ENCODE results near the gene AUH.

GRCh38 chr9:91191411-91192380 is 170.0 kb downstream of the AUH start:
- TF ChIP-seq, protein P1, sequence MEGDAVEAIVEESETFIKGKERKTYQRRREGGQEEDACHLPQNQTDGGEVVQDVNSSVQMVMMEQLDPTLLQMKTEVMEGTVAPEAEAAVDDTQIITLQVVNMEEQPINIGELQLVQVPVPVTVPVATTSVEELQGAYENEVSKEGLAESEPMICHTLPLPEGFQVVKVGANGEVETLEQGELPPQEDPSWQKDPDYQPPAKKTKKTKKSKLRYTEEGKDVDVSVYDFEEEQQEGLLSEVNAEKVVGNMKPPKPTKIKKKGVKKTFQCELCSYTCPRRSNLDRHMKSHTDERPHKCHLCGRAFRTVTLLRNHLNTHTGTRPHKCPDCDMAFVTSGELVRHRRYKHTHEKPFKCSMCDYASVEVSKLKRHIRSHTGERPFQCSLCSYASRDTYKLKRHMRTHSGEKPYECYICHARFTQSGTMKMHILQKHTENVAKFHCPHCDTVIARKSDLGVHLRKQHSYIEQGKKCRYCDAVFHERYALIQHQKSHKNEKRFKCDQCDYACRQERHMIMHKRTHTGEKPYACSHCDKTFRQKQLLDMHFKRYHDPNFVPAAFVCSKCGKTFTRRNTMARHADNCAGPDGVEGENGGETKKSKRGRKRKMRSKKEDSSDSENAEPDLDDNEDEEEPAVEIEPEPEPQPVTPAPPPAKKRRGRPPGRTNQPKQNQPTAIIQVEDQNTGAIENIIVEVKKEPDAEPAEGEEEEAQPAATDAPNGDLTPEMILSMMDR (IDR thresholded peaks at IDR 0.05) = no peak
- TF ChIP-seq POLR2A (IDR thresholded peaks at IDR 0.05) = no peak

Data from esophagus squamous epithelium (tissue), 4 donors.